KMS-11 (cell line): ENCODE results near the gene SDR42E2.
"Not testable (repeated sequence)": the region's sequence is repeated elsewhere in the genome, so short reads cannot be mapped to it uniquely, and the experiment has no call there.

Experiments used
- H2AFZ ChIP-seq: fragments of 200-600 bp; sonication (generic); 2 replicates; pipeline ENCODE4 v1.6.1; 2016; ENCODE audit warnings: antibody characterized with exemption, mixed run types, low read depth
- H3K27ac ChIP-seq: fragments of 200-600 bp; sonication (generic); 2 replicates; pipeline ENCODE4 v1.6.1; 2016; ENCODE audit warnings: mild to moderate bottlenecking, mixed run types
- H3K27me3 ChIP-seq: fragments of 200-600 bp; sonication (generic); 2 replicates; pipeline ENCODE4 v1.6.1; 2017; ENCODE audit warnings: mild to moderate bottlenecking, low read depth, mixed run types, moderate library complexity; ENCODE audit not compliant: insufficient read depth
- H3K36me3 ChIP-seq: fragments of 200-600 bp; sonication (generic); 2 replicates; pipeline ENCODE4 v1.6.1; 2017; ENCODE audit warnings: mild to moderate bottlenecking, mixed run types; ENCODE audit not compliant: insufficient read depth
- H3K4me1 ChIP-seq: fragments of 200-600 bp; sonication (generic); 2 replicates; pipeline ENCODE4 v1.6.1; 2016; ENCODE audit warnings: mild to moderate bottlenecking, low read depth, mixed run types; ENCODE audit not compliant: poor library complexity, severe bottlenecking
- H3K4me2 ChIP-seq: fragments of 200-600 bp; sonication (generic); 2 replicates; pipeline ENCODE4 v1.7.0; 2016; ENCODE audit warnings: mild to moderate bottlenecking, mixed run types
- H3K4me3 ChIP-seq: fragments of 200-600 bp; sonication (generic); IDR thresholded peaks from 2 replicates; pipeline ENCODE4 v1.6.1; 2017; ENCODE audit warnings: low read depth, low read length, mixed read lengths; ENCODE audit not compliant: insufficient read depth
- H3K79me2 ChIP-seq: fragments of 200-600 bp; sonication (generic); 2 replicates; pipeline ENCODE4 v1.6.1; 2016; ENCODE audit warnings: low read depth, mixed run types; ENCODE audit not compliant: insufficient read depth
- H3K9ac ChIP-seq: fragments of 200-600 bp; sonication (generic); 2 replicates; pipeline ENCODE4 v1.6.1; 2016; ENCODE audit warnings: mild to moderate bottlenecking, mixed run types
- H4K20me1 ChIP-seq: fragments of 200-600 bp; sonication (generic); 2 replicates; pipeline ENCODE4 v1.6.1; 2016; ENCODE audit warnings: mild to moderate bottlenecking, mixed run types; ENCODE audit not compliant: insufficient read depth
- CTCF ChIP-seq: fragments of 200-600 bp; sonication (generic); conservative IDR thresholded peaks from 2 replicates; pipeline ENCODE4 v1.6.1; 2017; ENCODE audit warnings: low read depth, mild to moderate bottlenecking, antibody characterized with exemption, low read length, moderate library complexity, mixed read lengths

The SDR42E2 gene

GRCh38 chr16:22214402-22214801 is 52.1 kb downstream of the SDR42E2 start:
- no peaks in the 10 kb centered on the region for H4K20me1 ChIP-seq
- H3K27ac ChIP-seq: no peak overlapping the region
- no peak overlapping the region for H2AFZ ChIP-seq
- no peak overlapping the region for H3K4me2 ChIP-seq
- peaks cover 5% of the 10 kb centered on the region; the same call in 1 of the 2 replicates for H3K36me3 ChIP-seq
- no peak for TF ChIP-seq CTCF
- no peak overlapping the region for H3K9ac ChIP-seq
- peaks cover 6% of the 10 kb centered on the region for H3K4me1 ChIP-seq
- H3K79me2 ChIP-seq: peaks cover 19% of the 10 kb centered on the region; the same call in 1 of the 2 replicates
- H3K4me3 ChIP-seq: no peak overlapping the region
- H3K27me3 ChIP-seq: no peaks in the 10 kb centered on the region

GRCh38 chr16:22214889-22215288 is 52.6 kb downstream of the SDR42E2 start:
- no peaks in the 10 kb centered on the region for H4K20me1 ChIP-seq

GRCh38 chr16:22216191-22216831 is 54.0 kb downstream of the SDR42E2 start:
- Histone ChIP-seq H3K4me1 (no peaks in the 10 kb centered on the region), H3K4me2 (no peak overlapping the region), H3K79me2 (no peaks in the 10 kb centered on the region; the same call in 1 of the 2 replicates), H3K4me3 (no peak overlapping the region), H4K20me1 (no peaks in the 10 kb centered on the region), H3K27me3 (no peaks in the 10 kb centered on the region), H2AFZ (no peak overlapping the region), H3K9ac (no peak overlapping the region), H3K27ac (no peak overlapping the region), H3K36me3 (peaks cover 5% of the 10 kb centered on the region; the same call in 1 of the 2 replicates)
- no peak for TF ChIP-seq CTCF

More at GRCh38 chr16:22214889-22215288, 52.6 kb downstream of the SDR42E2 start:
- Histone ChIP-seq H3K36me3 (peaks cover 5% of the 10 kb centered on the region; the same call in 1 of the 2 replicates), H3K4me2 (no peak overlapping the region), H2AFZ (no peak overlapping the region), H3K9ac (no peak overlapping the region), H3K4me1 (peaks cover 6% of the 10 kb centered on the region), H3K27ac (no peak overlapping the region), H3K79me2 (peaks cover 14% of the 10 kb centered on the region; the same call in 1 of the 2 replicates), H3K4me3 (no peak overlapping the region), H3K27me3 (no peaks in the 10 kb centered on the region)
- TF ChIP-seq CTCF: no peak

- not testable (repeated sequence) for H3K4me2 ChIP-seq, H3K27ac ChIP-seq, H3K79me2 ChIP-seq, H3K4me1 ChIP-seq, H3K27me3 ChIP-seq, H2AFZ ChIP-seq, H3K4me3 ChIP-seq, H3K36me3 ChIP-seq, H4K20me1 ChIP-seq, H3K9ac ChIP-seq
Observed at GRCh38 chr16:22216832-22217225, 54.5 kb downstream of the SDR42E2 start.

- no peaks in the 10 kb centered on the region for H3K27me3 ChIP-seq
- no peak overlapping the region for H3K4me2 ChIP-seq
- H3K4me3 ChIP-seq: no peak overlapping the region
- H3K27ac ChIP-seq: no peak overlapping the region
- H4K20me1 ChIP-seq: no peaks in the 10 kb centered on the region
- H3K4me1 ChIP-seq: no peaks in the 10 kb centered on the region
- peaks cover 5% of the 10 kb centered on the region; the same call in 1 of the 2 replicates for H3K36me3 ChIP-seq
- no peak overlapping the region for H2AFZ ChIP-seq
- no peak overlapping the region for H3K9ac ChIP-seq
- H3K79me2 ChIP-seq: no peaks in the 10 kb centered on the region; the same call in 1 of the 2 replicates
- no peak for TF ChIP-seq CTCF
Observed at GRCh38 chr16:22217890-22218730, 55.8 kb downstream of the SDR42E2 start.
